ENCODE results near the gene ID1. TPM values are rescaled to one million over a fixed set of nuclear protein-coding genes. Genes with fewer than 3 reads are reported as not detected.

The ID1 gene
- total and polyA plus RNA-seq, 12 donors: 42.8 to 551 (median 125) TPM

GRCh38 chr20:31630187-31630790 lies 25.2 kb downstream of the ID1 start:
- Histone ChIP-seq H3K9me3 (no peaks in the 10 kb centered on the region), H3K4me3 (no peak overlapping the region), H3K4me1 (peaks cover 0 to 5% (median 0%) of the 10 kb centered on the region in 9 donors), H3K36me3 (no peaks in the 10 kb centered on the region), H3K27me3 (no peaks in the 10 kb centered on the region), H3K27ac (no peak overlapping the region)
- DNase-seq (no peak), ATAC-seq (no peak)
- intact Hi-C loops (cut with DNase I): no loop called here
- 47 to 57% methylated on average over 2 of the region's 2 CpGs for WGBS, 2 donors
- TF ChIP-seq, protein P1, sequence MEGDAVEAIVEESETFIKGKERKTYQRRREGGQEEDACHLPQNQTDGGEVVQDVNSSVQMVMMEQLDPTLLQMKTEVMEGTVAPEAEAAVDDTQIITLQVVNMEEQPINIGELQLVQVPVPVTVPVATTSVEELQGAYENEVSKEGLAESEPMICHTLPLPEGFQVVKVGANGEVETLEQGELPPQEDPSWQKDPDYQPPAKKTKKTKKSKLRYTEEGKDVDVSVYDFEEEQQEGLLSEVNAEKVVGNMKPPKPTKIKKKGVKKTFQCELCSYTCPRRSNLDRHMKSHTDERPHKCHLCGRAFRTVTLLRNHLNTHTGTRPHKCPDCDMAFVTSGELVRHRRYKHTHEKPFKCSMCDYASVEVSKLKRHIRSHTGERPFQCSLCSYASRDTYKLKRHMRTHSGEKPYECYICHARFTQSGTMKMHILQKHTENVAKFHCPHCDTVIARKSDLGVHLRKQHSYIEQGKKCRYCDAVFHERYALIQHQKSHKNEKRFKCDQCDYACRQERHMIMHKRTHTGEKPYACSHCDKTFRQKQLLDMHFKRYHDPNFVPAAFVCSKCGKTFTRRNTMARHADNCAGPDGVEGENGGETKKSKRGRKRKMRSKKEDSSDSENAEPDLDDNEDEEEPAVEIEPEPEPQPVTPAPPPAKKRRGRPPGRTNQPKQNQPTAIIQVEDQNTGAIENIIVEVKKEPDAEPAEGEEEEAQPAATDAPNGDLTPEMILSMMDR (IDR thresholded peaks at IDR 0.05): no peak

- no peak for DNase-seq
- Histone ChIP-seq H3K4me1 (peaks cover 0 to 8% (median 2%) of the 10 kb centered on the region in 9 donors), H3K27me3 (peaks cover 0 to 5% (median 3%) of the 10 kb centered on the region in 7 donors), H3K9me3 (no peaks in the 10 kb centered on the region), H3K36me3 (no peaks in the 10 kb centered on the region), H3K4me3 (no peak overlapping the region), H3K27ac (peak overlapping the region in 1 of 10 donors; percentile 15)
- intact Hi-C loops (cut with DNase I): no loop called here
- 93 to 95% methylated on average over 32 to 40 of the region's 40 CpGs for WGBS, 2 donors
- ATAC-seq: peak in 3 of 8 donors; percentile 3 to 7 (median 7)
- TF ChIP-seq, protein P1 (IDR thresholded peaks at IDR 0.05): no peak
Observed at GRCh38 chr20:31632548-31633338, 27.7 kb downstream of the ID1 start.

GRCh38 chr20:31633339-31633914 lies 28.3 kb downstream of the ID1 start:
- H3K36me3 ChIP-seq: no peaks in the 10 kb centered on the region
- H3K4me1 ChIP-seq: peaks cover 0 to 11% (median 4%) of the 10 kb centered on the region in 9 donors
- TF ChIP-seq, protein P1 (IDR thresholded peaks at IDR 0.05): no peak
- DNase-seq: peak; percentile 40 to 47
- peak overlapping the region in 1 of 10 donors; percentile 15 for H3K27ac ChIP-seq
- intact Hi-C loops (cut with DNase I): no loop called here
- no peaks in the 10 kb centered on the region for H3K9me3 ChIP-seq
- H3K27me3 ChIP-seq: peaks cover 0 to 7% (median 5%) of the 10 kb centered on the region in 7 donors
- 78 to 83% methylated on average over 14 of the region's 14 CpGs for WGBS, 2 donors
- H3K4me3 ChIP-seq: no peak overlapping the region
- peak in 7 of 8 donors; percentile 28 to 61 (median 47) for ATAC-seq

DNA sequence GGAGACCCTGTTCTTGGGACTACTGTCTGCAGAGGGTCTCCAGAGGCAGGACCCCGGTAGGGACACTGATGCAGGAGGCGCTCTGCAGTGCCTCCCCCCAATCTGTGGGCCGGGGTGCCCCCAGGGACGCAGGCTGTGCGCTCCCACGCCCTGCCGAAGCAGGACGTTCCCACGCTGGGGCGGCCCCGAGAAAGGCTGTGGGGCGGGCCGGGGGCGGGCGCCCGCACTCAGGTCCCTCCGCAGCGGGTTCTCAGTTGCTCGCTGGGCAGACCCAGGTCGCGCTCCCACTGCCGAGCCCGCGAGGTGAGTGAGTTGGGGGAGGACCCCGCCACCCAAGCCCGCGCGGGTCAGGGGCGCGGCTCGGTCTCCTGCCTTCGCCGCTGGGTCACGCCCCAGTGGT lies 32.6 kb downstream of the ID1 start, which contains the start of gene COX4I2:
Gene COX4I2, plus strand, starts transcription at position 253 of the 400 bp plus-strand sequence. CDS start 1,106 bp downstream, outside the sequence.
- peak within 1 kb of the TSS in 9 of 10 donors; percentile 28 to 58 (median 41) for H3K4me3 ChIP-seq
- H3K27me3 ChIP-seq: peaks cover 0 to 7% (median 5%) of the 10 kb centered on the region in 7 donors
- DNase-seq (peak; percentile 62 to 67), ATAC-seq (peak; percentile 61 to 75 (median 70))
- WGBS, 2 donors: 24 to 31% methylated on average over 34 of the region's 34 CpGs
- intact Hi-C loops (cut with DNase I): no loop called here
- H3K4me1 ChIP-seq: peaks cover 0 to 14% (median 4%) of the 10 kb centered on the region in 9 donors
- TF ChIP-seq, protein P1 (IDR thresholded peaks at IDR 0.05): no peak
- peak within 1 kb of the TSS; percentile 50 to 91 (median 72) for H3K27ac ChIP-seq
- no peaks in the 10 kb centered on the region for H3K36me3 ChIP-seq
- no peaks in the 10 kb centered on the region for H3K9me3 ChIP-seq
